Hepatocyte (in vitro differentiated cells): ENCODE data around the gene SLC15A3. TPM values are rescaled to one million over a fixed set of nuclear protein-coding genes. Genes with fewer than 3 reads are reported as not detected.

Source experiments
- DNase-seq: peaks from one replicate; pipeline ENCODE4 v3.0.0-alpha.2; 2016; ENCODE audit warnings: low spot score
- H2AFZ ChIP-seq: fragments of 200-600 bp; sonication (generic); 2 replicates; pipeline ENCODE4 v1.6.0; 2016; ENCODE audit warnings: antibody characterized with exemption, mild to moderate bottlenecking
- H3K27ac ChIP-seq: fragments of 200-600 bp; sonication (generic); 2 replicates; pipeline ENCODE4 v1.5.1; 2016; ENCODE audit warnings: mild to moderate bottlenecking
- H3K27me3 ChIP-seq: fragments of 200-600 bp; sonication (generic); 2 replicates; pipeline ENCODE4 v1.6.1; 2016
- H3K36me3 ChIP-seq: fragments of 200-600 bp; sonication (generic); replicated peaks from 2 replicates; pipeline ENCODE4 v1.5.1; 2016; ENCODE audit warnings: low read depth; ENCODE audit not compliant: insufficient read depth
- H3K4me1 ChIP-seq: fragments of 200-600 bp; sonication (generic); 2 replicates; pipeline ENCODE4 v1.5.1; 2016; ENCODE audit warnings: mild to moderate bottlenecking, moderate library complexity; ENCODE audit not compliant: insufficient read depth
- H3K4me2 ChIP-seq: fragments of 200-600 bp; sonication (generic); 2 replicates; pipeline ENCODE4 v1.6.0; 2016
- H3K4me3 ChIP-seq: fragments of 200-600 bp; sonication (generic); 2 replicates; pipeline ENCODE4 v1.5.1; 2016; ENCODE audit warnings: mild to moderate bottlenecking
- H3K79me2 ChIP-seq: fragments of 200-600 bp; sonication (generic); 2 replicates; pipeline ENCODE4 v1.6.0; 2017; ENCODE audit warnings: mild to moderate bottlenecking
- H3K9me2 ChIP-seq: fragments of 200-600 bp; sonication (generic); replicated peaks from 2 replicates; pipeline ENCODE4 v1.6.0; 2017; ENCODE audit warnings: mild to moderate bottlenecking; ENCODE audit not compliant: insufficient read depth
- H3K9me3 ChIP-seq: fragments of 200-600 bp; sonication (generic); 2 replicates; pipeline ENCODE4 v1.5.1; 2016; ENCODE audit warnings: low read depth, mild to moderate bottlenecking
- H4K20me1 ChIP-seq: fragments of 200-600 bp; sonication (generic); 2 replicates; pipeline ENCODE4 v1.6.0; 2016; ENCODE audit warnings: mild to moderate bottlenecking; ENCODE audit not compliant: insufficient read depth, poor library complexity, severe bottlenecking
- CTCF ChIP-seq: fragments of 200-600 bp; sonication (generic); IDR thresholded peaks from 2 replicates; pipeline ENCODE4 v1.5.1; 2016; ENCODE audit warnings: antibody characterized with exemption, mild to moderate bottlenecking; ENCODE audit not compliant: poor library complexity
- EZH2 ChIP-seq: fragments of 200-600 bp; sonication (generic); IDR thresholded peaks from 2 replicates; pipeline ENCODE4 v1.6.1; 2016; ENCODE audit warnings: antibody characterized with exemption, mild to moderate bottlenecking, borderline replicate concordance
- EZH2phosphoT487 ChIP-seq: fragments of 200-600 bp; sonication (generic); IDR thresholded peaks from one replicate; pipeline ENCODE4 v1.6.1; 2018; ENCODE audit warnings: antibody characterized with exemption, mild to moderate bottlenecking, low read depth, moderate library complexity; ENCODE audit not compliant: unreplicated experiment, severe bottlenecking
- WGBS: methylation state at CpG from one replicate; pipeline ENCODE4 v1.1.6; 2016; ENCODE audit warnings: low lambda C conversion rate; ENCODE audit errors: missing lambda C conversion rate; 5-methylcytosine and 5-hydroxymethylcytosine counted together
- polyA plus RNA-seq: library from polyadenylated mRNA; unstranded; fragments of >200 nt; fragmentation: Nextera tagmentation; extraction: Ambion mirVana; gene quantifications from 2 replicates; pipeline ENCODE4 v1.2.1, GENCODE V29; 2016
- total RNA-seq: library from RNA; depleted of rRNA; stranded (reverse); fragments of >200 nt; gene quantifications from 2 replicates; pipeline ENCODE4 v1.2.3, GENCODE V29; 2014

The SLC15A3 gene
- total and polyA plus RNA-seq, 2 experiments from 2014 or later: 0.56 to 3.3 TPM

DNA sequence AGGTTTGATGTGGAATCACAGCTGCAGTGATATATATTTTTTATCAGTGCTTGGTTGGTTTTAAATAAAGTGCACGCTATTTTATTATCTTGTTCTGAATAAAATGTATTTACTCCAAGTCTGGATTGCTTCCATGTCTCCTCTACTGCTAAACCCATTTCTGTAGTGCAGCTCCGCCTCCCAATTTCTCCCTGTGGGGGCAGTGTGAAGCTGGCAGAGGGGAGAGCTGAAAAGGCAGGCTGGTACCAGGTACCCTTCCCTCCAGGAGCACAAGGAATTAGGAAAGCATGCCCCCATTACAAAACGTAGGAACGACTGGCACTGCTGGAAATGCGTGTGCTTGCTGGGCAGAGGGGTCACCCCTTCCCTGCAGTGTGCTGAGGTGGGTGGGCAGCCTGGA, 28.6 kb downstream of the SLC15A3 start:
- Histone ChIP-seq H4K20me1 (no peaks in the 10 kb centered on the region), H3K9me2 (no peaks in the 10 kb centered on the region), H3K9me3 (no peaks in the 10 kb centered on the region), H2AFZ (no peak overlapping the region), H3K4me3 (no peak overlapping the region), H3K27me3 (no peaks in the 10 kb centered on the region), H3K79me2 (peaks cover 26% of the 10 kb centered on the region), H3K4me1 (peaks cover 8% of the 10 kb centered on the region), H3K36me3 (no peaks in the 10 kb centered on the region), H3K27ac (no peak overlapping the region), H3K4me2 (no peak overlapping the region)
- no peak for TF ChIP-seq EZH2
- no peak for TF ChIP-seq EZH2phosphoT487
- no peak for TF ChIP-seq CTCF
- WGBS: 84% methylated on average over 5 of the region's 5 CpGs
- DNase-seq: no peak

GRCh38 chr11:60922906-60923305, 29.1 kb downstream of the SLC15A3 start:
- H3K27ac ChIP-seq: no peak overlapping the region
- TF ChIP-seq EZH2phosphoT487 (no peak), EZH2 (no peak)
- no peak overlapping the region for H2AFZ ChIP-seq
- peaks cover 30% of the 10 kb centered on the region for H3K79me2 ChIP-seq
- H3K9me3 ChIP-seq: no peaks in the 10 kb centered on the region
- H3K4me1 ChIP-seq: peaks cover 8% of the 10 kb centered on the region
- WGBS: 88% methylated on average over 6 of the region's 6 CpGs
- H3K27me3 ChIP-seq: no peaks in the 10 kb centered on the region
- no peaks in the 10 kb centered on the region for H3K9me2 ChIP-seq
- H3K36me3 ChIP-seq: no peaks in the 10 kb centered on the region
- H4K20me1 ChIP-seq: no peaks in the 10 kb centered on the region
- no peak overlapping the region for H3K4me3 ChIP-seq
- H3K4me2 ChIP-seq: no peak overlapping the region
- no peak for DNase-seq

DNA sequence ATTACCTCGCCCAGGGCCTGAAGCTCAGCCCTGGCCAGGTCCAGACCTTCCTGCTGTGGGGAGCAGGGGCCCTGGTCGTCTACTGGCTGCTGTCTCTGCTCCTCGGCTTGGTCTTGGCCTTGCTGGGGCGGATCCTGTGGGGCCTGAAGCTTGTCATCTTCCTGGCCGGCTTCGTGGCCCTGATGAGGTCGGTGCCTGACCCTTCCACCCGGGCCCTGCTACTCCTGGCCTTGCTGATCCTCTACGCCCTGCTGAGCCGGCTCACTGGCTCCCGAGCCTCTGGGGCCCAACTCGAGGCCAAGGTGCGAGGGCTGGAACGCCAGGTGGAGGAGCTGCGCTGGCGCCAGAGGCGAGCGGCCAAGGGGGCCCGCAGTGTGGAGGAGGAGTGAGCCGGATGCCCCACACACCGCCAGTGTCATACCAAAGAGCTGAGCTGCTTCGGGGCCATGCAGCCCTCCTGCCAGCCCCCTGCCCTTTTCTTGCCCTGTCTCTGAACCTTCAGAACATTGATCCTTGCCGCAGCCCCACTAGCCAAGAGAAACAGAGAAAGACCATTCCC, 30.1 kb downstream of the SLC15A3 start:
- WGBS: 87% methylated on average over 23 of the region's 23 CpGs
- Histone ChIP-seq H3K9me2 (no peaks in the 10 kb centered on the region), H3K27ac (no peak overlapping the region), H4K20me1 (no peaks in the 10 kb centered on the region), H3K4me2 (no peak overlapping the region), H3K27me3 (no peaks in the 10 kb centered on the region), H3K79me2 (peaks cover 40% of the 10 kb centered on the region), H3K9me3 (no peaks in the 10 kb centered on the region), H3K4me1 (peaks cover 8% of the 10 kb centered on the region), H2AFZ (no peak overlapping the region), H3K4me3 (no peak overlapping the region), H3K36me3 (no peaks in the 10 kb centered on the region)
- no peak for DNase-seq
- no peak for TF ChIP-seq EZH2phosphoT487
- no peak for TF ChIP-seq CTCF
- no peak for TF ChIP-seq EZH2

GRCh38 chr11:60921259-60921658, 30.7 kb downstream of the SLC15A3 start:
- DNase-seq: no peak
- H3K27ac ChIP-seq: no peak overlapping the region
- no peaks in the 10 kb centered on the region for H3K27me3 ChIP-seq

More at GRCh38 chr11:60921259-60921658, 30.7 kb downstream of the SLC15A3 start:
- peaks cover 46% of the 10 kb centered on the region for H3K79me2 ChIP-seq
- H2AFZ ChIP-seq: no peak overlapping the region
- no peaks in the 10 kb centered on the region for H4K20me1 ChIP-seq
- TF ChIP-seq EZH2 (no peak), EZH2phosphoT487 (no peak), CTCF (no peak)
- 96% methylated on average over 11 of the region's 11 CpGs for WGBS
- no peaks in the 10 kb centered on the region for H3K36me3 ChIP-seq
- H3K4me1 ChIP-seq: peaks cover 9% of the 10 kb centered on the region
- no peak overlapping the region for H3K4me2 ChIP-seq
- no peak overlapping the region for H3K4me3 ChIP-seq
- no peaks in the 10 kb centered on the region for H3K9me2 ChIP-seq
- no peaks in the 10 kb centered on the region for H3K9me3 ChIP-seq
